Keratinocyte (primary cell): Measurements from ENCODE around the gene STX18.

Source experiments
- EZH2 ChIP-seq: IDR thresholded peaks from one replicate; pipeline ENCODE4 v1.6.1; 2012; ENCODE audit warnings: inconsistent platforms, mild to moderate bottlenecking, low read length, moderate library complexity
- TF ChIP-seq, protein P1 (sequence below), 3 experiments: IDR thresholded peaks in 1 of 3; conservative IDR thresholded peaks in 1 of 3; optimal IDR thresholded peaks in 1 of 3; 2 replicates in 2 of 3; 3 replicates in 1 of 3; pipeline versions ENCODE3 to v1.5.1; 2011; ENCODE audit warnings: low read length in 3 of 3, mild to moderate bottlenecking in 3 of 3, moderate library complexity in 2 of 3, control low read depth in 1 of 3, inconsistent platforms in 1 of 3; ENCODE audit not compliant: insufficient read depth in 2 of 3; ENCODE audit errors: extremely low read depth in 1 of 3

DNA sequence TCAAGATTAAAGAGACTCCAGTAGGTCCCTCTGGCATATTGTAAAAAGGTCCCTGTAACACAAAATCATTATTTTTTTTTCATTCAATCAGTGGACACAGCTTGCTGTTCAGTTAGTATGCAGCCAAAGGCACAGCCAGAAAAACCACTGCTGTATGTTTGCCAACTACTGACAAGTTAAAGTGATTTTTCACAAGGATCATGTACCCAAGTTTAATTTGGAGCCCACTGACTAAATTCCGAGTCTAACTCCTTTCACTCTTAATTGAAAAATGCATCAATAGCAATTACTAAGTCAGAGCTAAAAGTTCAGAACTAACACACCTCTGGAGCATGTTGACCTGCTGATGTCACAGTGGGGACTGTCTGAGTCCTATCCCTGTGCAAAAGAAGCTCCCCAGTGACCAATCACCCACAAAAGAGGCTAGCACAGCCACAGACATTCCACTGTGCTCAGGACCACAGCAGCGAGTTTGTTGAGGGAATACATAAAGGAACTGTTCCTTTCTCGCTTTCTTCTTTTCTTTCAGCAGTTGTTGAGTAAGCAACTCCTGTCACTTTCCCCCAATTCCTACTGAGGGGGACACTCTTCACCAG lies 60.4 kb downstream of the STX18 start:
- TF ChIP-seq, protein P1, sequence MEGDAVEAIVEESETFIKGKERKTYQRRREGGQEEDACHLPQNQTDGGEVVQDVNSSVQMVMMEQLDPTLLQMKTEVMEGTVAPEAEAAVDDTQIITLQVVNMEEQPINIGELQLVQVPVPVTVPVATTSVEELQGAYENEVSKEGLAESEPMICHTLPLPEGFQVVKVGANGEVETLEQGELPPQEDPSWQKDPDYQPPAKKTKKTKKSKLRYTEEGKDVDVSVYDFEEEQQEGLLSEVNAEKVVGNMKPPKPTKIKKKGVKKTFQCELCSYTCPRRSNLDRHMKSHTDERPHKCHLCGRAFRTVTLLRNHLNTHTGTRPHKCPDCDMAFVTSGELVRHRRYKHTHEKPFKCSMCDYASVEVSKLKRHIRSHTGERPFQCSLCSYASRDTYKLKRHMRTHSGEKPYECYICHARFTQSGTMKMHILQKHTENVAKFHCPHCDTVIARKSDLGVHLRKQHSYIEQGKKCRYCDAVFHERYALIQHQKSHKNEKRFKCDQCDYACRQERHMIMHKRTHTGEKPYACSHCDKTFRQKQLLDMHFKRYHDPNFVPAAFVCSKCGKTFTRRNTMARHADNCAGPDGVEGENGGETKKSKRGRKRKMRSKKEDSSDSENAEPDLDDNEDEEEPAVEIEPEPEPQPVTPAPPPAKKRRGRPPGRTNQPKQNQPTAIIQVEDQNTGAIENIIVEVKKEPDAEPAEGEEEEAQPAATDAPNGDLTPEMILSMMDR (optimal IDR thresholded peaks at IDR 0.05 in 1 of 3, IDR thresholded peaks at IDR 0.05 in 1 of 3, conservative IDR thresholded peaks at IDR 0.05 in 1 of 3; ENCODE audit: extremely low read depth in 1 of 3, insufficient read depth in 2 of 3, low read length in 3 of 3) = no peak
- TF ChIP-seq EZH2 = no peak
